Erythroblast (primary cell): Measurements from ENCODE around the gene CSTPP1.

Experiments
- DNase-seq, 2 experiments: peaks; one replicate each; lab custom pipeline; 2025; lab: John Stamatoyannopoulos, UW
- GATA1 ChIP-seq: IDR thresholded peaks from 2 replicates; pipeline ENCODE4 v1.6.1; 2011; ENCODE audit warnings: low read depth, mild to moderate bottlenecking, control low read depth, low read length, moderate library complexity
- POLR2A ChIP-seq: IDR thresholded peaks from 2 replicates; pipeline ENCODE4 v1.6.1; 2011; ENCODE audit warnings: mild to moderate bottlenecking, low read length

CSTPP1 gene

GRCh38 chr11:47179655-47179991 lies 243.1 kb downstream of the CSTPP1 start:
- no peak for TF ChIP-seq POLR2A
- DNase-seq: peak; percentile 66 to 72

GRCh38 chr11:47180006-47180787 lies 243.6 kb downstream of the CSTPP1 start:
- DNase-seq: no peak
- TF ChIP-seq POLR2A: no peak

GRCh38 chr11:47181271-47181670 lies 244.7 kb downstream of the CSTPP1 start:
- DNase-seq: no peak
- TF ChIP-seq GATA1 (no peak), POLR2A (no peak)

- DNase-seq: no peak
- TF ChIP-seq GATA1 (no peak), POLR2A (no peak)
These were observed 245.8 kb downstream of the CSTPP1 start for GRCh38 chr11:47182380-47182779.

GRCh38 chr11:47183031-47183856 lies 246.7 kb downstream of the CSTPP1 start:
- DNase-seq: no peak
- TF ChIP-seq POLR2A (no peak), GATA1 (no peak)

GRCh38 chr11:47183969-47184368 lies 247.4 kb downstream of the CSTPP1 start:
- no peak for DNase-seq

GRCh38 chr11:47184711-47185304 lies 248.2 kb downstream of the CSTPP1 start:
- no peak for DNase-seq
- TF ChIP-seq GATA1: no peak
- TF ChIP-seq POLR2A: no peak

More at GRCh38 chr11:47183969-47184368, 247.4 kb downstream of the CSTPP1 start:
- TF ChIP-seq GATA1: no peak
- no peak for TF ChIP-seq POLR2A

GRCh38 chr11:47185305-47186075 lies 248.9 kb downstream of the CSTPP1 start:
- DNase-seq: peak in 1 of 2 experiments; percentile 27
- TF ChIP-seq GATA1 (no peak), POLR2A (no peak)

GRCh38 chr11:47186076-47186699 lies 249.6 kb downstream of the CSTPP1 start, which contains the start of gene PACSIN3:
PACSIN3 (minus strand) TSS chr11:47186434; CDS start chr11:47182727, 3,707 bp downstream.
- peak; percentile 35 to 48 for DNase-seq
- TF ChIP-seq GATA1 (no peak), POLR2A (no peak)

GRCh38 chr11:47186700-47187695 lies 250.4 kb downstream of the CSTPP1 start:
- peak; percentile 28 to 43 for DNase-seq
- TF ChIP-seq POLR2A (no peak), GATA1 (no peak)

GRCh38 chr11:47187723-47188122 lies 251.2 kb downstream of the CSTPP1 start:
- TF ChIP-seq POLR2A (no peak), GATA1 (no peak)
- no peak for DNase-seq

- no peak for TF ChIP-seq POLR2A
- no peak for TF ChIP-seq GATA1
- no peak for DNase-seq
These were observed 251.7 kb downstream of the CSTPP1 start for GRCh38 chr11:47188259-47188658.
